ENCODE measurements around the gene ARIH2.

ARIH2 gene

DNA sequence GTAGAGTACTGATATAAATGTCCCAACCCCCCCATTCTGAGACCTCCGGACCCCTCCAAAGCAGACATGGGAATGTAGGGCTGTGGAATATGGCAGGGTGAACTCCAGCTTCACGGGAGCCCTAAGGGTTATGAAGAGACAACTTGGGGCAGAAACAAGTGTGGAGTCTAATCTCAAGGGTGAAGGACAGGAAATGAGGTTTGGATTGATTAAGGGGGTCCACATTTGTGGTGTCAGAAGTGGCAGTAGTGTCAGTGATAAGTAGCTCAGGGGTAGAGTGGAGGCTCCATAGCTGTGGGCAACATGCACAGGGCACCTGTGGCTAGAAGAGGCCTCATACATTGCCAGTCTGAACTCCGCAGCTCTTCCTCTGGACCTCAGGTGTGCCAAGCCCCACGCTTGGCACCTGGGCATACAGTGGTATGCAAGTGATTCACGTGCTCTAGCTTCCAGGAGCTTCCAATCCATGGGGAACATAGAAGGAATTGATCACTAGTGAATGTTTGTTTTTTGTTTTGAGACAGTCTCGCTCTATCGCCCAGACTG is 67.3 kb downstream of the ARIH2 start:
- TF ChIP-seq, protein P1, sequence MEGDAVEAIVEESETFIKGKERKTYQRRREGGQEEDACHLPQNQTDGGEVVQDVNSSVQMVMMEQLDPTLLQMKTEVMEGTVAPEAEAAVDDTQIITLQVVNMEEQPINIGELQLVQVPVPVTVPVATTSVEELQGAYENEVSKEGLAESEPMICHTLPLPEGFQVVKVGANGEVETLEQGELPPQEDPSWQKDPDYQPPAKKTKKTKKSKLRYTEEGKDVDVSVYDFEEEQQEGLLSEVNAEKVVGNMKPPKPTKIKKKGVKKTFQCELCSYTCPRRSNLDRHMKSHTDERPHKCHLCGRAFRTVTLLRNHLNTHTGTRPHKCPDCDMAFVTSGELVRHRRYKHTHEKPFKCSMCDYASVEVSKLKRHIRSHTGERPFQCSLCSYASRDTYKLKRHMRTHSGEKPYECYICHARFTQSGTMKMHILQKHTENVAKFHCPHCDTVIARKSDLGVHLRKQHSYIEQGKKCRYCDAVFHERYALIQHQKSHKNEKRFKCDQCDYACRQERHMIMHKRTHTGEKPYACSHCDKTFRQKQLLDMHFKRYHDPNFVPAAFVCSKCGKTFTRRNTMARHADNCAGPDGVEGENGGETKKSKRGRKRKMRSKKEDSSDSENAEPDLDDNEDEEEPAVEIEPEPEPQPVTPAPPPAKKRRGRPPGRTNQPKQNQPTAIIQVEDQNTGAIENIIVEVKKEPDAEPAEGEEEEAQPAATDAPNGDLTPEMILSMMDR (conservative IDR thresholded peaks at IDR 0.05; ENCODE audit: low read length) = no peak
- no peak overlapping the region for H3K4me3 ChIP-seq (ENCODE audit: low read length)
- no peak for DNase-seq (ENCODE audit: low read depth)

DNA sequence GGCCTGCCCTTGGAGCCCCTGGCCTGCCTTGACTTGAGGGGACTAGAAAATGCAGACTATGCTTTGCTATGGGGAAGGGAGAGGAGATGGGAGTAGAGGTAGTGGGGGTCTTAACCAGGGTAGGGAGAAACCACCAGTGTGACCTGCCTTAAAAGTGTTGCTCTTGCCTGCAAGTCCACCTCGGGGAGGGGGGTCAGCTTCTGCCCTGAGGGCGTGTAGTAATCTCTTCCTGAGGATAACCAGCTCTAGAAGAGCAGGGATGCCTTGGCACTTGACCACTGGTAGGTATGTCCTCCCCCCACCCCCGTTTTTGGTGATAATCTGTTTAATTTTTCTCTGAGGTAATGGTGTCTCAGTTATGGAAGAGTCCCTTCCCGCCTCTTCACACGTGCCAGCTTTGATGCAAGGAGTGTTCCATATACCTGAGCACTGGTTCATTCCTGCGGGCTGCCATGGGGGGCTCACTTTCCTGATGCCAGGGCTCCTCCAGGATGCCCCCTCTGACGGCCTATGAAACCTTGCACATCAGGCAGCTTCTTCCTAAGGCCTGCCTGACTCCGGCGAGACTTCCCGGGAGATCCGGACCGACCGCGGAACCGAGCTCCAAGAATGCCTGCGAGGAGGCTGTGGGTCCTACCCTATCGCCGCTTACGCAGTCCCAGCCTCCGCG is 70.6 kb downstream of the ARIH2 start:
- H3K4me3 ChIP-seq (ENCODE audit: low read length) = peak overlapping the region; percentile 82
- TF ChIP-seq, protein P1 (conservative IDR thresholded peaks at IDR 0.05; ENCODE audit: low read length) = no peak
- DNase-seq (ENCODE audit: low read depth) = no peak

DNA sequence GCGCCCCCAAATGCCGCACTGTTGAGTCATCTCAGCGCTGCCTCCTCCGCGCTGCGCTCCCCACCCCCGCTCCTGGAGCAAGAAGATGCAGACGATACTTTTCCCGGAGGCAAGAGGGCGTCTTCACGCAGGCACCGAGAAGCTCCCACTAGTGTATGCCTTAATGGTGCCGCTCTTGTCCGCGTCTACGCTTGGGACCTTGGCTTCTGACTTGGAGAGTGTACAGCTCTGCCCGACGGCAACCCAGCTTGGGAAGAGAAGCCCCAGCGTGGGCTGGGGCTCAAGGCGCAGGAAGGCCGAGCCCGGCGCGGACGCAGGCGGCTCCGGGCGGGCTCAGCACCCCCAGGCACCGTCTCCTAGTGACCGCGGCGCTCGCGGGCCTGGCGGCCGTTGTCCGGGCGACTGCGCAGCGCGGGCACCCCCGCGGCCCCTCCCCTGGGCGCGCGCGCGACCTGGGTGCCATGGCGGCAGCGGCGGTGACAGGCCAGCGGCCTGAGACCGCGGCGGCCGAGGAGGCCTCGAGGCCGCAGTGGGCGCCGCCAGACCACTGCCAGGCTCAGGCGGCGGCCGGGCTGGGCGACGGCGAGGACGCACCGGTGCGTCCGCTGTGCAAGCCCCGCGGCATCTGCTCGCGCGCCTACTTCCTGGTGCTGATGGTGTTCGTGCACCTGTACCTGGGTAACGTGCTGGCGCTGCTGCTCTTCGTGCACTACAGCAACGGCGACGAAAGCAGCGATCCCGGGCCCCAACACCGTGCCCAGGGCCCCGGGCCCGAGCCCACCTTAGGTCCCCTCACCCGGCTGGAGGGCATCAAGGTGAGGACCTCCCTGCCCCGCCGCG is 71.4 kb downstream of the ARIH2 start, which contains the start of gene P4HTM:
TSS of gene P4HTM (plus strand) at position 446 of the 840 bp plus-strand sequence. CDS start at position 462, 16 bp downstream.
- peak within 1 kb of the TSS; percentile 82 for H3K4me3 ChIP-seq (ENCODE audit: low read length)
- DNase-seq (ENCODE audit: low read depth) = peak; percentile 93
- TF ChIP-seq, protein P1 (conservative IDR thresholded peaks at IDR 0.05; ENCODE audit: low read length) = peak; percentile 52

DNA sequence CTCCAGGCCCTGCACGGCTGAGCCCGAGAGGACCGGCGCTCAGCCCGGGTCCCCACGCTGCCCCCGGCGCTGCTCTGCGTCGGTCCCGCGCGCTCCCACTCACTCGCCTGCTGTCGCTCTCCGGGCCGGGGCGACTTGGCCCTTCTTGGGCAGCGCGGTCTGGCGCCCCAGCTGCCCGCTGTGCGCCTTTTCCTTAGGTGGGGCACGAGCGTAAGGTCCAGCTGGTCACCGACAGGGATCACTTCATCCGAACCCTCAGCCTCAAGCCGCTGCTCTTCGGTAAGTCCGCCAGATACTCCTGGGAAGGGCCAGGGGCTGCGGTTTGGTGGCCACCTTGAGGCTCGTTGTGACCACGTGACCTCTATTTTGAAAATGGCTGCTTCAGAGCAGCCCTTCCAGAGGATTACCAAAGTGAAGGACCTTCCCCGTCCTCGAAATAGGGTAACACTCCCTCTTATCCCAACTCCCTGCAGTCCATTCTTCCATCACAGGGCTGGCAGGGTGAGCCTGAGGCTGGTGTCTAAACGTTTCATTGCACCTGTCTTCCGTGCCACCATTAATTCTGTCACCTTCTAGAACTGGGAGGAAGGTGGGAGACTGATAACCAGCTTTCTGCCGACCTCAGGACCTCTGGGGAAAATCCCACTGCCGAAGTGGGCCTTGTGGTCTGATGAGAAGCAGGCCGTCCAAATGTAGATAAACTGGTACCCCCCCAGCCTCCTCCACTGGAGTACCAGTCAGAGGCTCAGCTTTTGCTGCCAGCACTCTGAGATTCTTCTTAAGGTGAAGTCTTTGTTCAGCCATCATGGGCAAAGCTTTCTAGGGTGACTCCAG is 72.2 kb downstream of the ARIH2 start:
- peak; percentile 23 for DNase-seq (ENCODE audit: low read depth)
- peak overlapping the region; percentile 82 for H3K4me3 ChIP-seq (ENCODE audit: low read length)
- TF ChIP-seq, protein P1 (conservative IDR thresholded peaks at IDR 0.05; ENCODE audit: low read length) = no peak

DNA sequence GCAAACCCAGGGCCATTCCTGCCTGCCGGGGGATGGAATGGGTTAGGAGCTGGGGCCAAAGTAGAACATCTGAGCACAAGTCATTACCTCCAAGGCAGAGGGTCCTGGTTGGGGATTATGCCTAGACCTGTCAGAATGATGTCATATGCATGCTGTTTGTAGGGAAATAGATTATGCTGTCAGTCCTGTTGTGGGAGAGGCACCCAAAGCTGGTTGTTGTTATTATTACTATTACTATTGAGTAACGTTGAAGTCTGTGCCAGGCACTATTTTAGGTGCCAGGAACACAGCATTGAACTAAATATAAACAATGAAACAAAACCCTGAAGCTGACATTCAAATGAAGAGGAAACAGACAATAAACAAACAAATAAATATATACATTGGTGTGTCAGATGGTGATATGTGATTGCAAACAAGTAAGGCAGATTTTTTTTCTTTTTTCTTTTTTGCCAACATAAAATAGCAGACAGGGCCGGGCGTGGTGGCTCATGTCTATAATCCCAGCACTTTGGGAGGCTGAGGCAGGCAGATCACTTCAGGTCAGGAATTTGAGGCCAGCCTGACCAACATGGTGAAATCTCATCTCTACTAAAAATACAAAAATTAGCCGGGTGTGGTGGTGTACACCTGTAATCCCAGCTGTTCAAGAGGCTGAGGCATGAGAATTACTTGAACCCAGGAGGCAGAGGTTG is 73.4 kb downstream of the ARIH2 start:
- no peak for DNase-seq (ENCODE audit: low read depth)
- H3K4me3 ChIP-seq (ENCODE audit: low read length) = peak overlapping the region; percentile 82

DNA sequence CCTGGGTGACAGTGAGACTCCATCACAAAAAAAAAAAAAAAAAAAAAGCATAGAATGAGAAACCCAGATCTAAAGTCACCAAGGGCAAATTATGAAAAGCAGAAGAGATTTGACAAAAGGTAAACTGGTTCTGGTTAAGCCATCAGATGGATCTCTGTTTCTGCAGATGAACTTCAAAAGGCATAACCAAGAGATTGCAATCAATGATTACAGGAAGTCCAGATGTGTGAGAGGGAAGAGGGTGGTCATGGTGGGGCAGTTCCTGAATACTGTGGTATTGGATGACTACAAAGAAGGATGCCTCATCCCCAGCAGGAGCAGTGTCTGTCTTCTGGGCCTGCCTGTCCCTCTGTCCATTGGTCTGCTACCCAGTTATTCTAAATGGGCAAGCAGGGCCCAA is 75.2 kb downstream of the ARIH2 start:
- no peak for DNase-seq (ENCODE audit: low read depth)
- no peak overlapping the region for H3K4me3 ChIP-seq (ENCODE audit: low read length)
- TF ChIP-seq, protein P1 (conservative IDR thresholded peaks at IDR 0.05; ENCODE audit: low read length) = no peak

More for the DNA sequence above, 73.4 kb downstream of the ARIH2 start:
- TF ChIP-seq, protein P1 (conservative IDR thresholded peaks at IDR 0.05; ENCODE audit: low read length) = no peak

All from AG10803 (cell line).